ENCODE results near the gene PRKCE. TPM values are rescaled to one million over a fixed set of nuclear protein-coding genes. Genes with fewer than 3 reads are reported as not detected.

The PRKCE gene
- total RNA-seq, 2 donors from 2014 or later = 7.3 to 20.8 TPM

- 36 to 48% methylated on average over 5 of the region's 5 CpGs for WGBS, 2 donors
- peaks cover 51% of the 10 kb centered on the region for H3K4me1 ChIP-seq
- intact Hi-C loops (cut with DNase I) = no loop called here
- no peaks in the 10 kb centered on the region for H3K36me3 ChIP-seq (replicated peaks in 1 of 2; ENCODE audit: insufficient read depth in 1 of 2, low read depth in 2 of 2)
- H3K9me3 ChIP-seq = no peaks in the 10 kb centered on the region
- H3K27me3 ChIP-seq = no peaks in the 10 kb centered on the region
- peak; percentile 8 for ATAC-seq
- peak overlapping the region; percentile 69 to 91 (median 86) for H3K27ac ChIP-seq
- H3K4me3 ChIP-seq = no peak overlapping the region
- peak in 3 of 4 donors; percentile 20 to 42 (median 22) for DNase-seq
- TF ChIP-seq POLR2A (IDR thresholded peaks at IDR 0.05) = no peak
- TF ChIP-seq, protein P1, sequence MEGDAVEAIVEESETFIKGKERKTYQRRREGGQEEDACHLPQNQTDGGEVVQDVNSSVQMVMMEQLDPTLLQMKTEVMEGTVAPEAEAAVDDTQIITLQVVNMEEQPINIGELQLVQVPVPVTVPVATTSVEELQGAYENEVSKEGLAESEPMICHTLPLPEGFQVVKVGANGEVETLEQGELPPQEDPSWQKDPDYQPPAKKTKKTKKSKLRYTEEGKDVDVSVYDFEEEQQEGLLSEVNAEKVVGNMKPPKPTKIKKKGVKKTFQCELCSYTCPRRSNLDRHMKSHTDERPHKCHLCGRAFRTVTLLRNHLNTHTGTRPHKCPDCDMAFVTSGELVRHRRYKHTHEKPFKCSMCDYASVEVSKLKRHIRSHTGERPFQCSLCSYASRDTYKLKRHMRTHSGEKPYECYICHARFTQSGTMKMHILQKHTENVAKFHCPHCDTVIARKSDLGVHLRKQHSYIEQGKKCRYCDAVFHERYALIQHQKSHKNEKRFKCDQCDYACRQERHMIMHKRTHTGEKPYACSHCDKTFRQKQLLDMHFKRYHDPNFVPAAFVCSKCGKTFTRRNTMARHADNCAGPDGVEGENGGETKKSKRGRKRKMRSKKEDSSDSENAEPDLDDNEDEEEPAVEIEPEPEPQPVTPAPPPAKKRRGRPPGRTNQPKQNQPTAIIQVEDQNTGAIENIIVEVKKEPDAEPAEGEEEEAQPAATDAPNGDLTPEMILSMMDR (IDR thresholded peaks at IDR 0.05) = no peak
Measured at GRCh38 chr2:45676088-45676487, 24.6 kb downstream of the PRKCE start.

- H3K27ac ChIP-seq = no peak overlapping the region
- ATAC-seq (no peak), DNase-seq (no peak)
- TF ChIP-seq, protein P1 (IDR thresholded peaks at IDR 0.05) = no peak
- TF ChIP-seq POLR2A (IDR thresholded peaks at IDR 0.05) = no peak
- intact Hi-C loops (cut with DNase I) = no loop called here
- H3K27me3 ChIP-seq = no peaks in the 10 kb centered on the region
- H3K4me3 ChIP-seq = no peak overlapping the region
- no peaks in the 10 kb centered on the region for H3K36me3 ChIP-seq (replicated peaks in 1 of 2; ENCODE audit: insufficient read depth in 1 of 2, low read depth in 2 of 2)
- H3K9me3 ChIP-seq = no peaks in the 10 kb centered on the region
- peaks cover 51% of the 10 kb centered on the region for H3K4me1 ChIP-seq
- WGBS, 2 donors = 73 to 82% methylated on average over 4 of the region's 4 CpGs
Measured at GRCh38 chr2:45678791-45679348, 27.4 kb downstream of the PRKCE start.

- Histone ChIP-seq H3K4me1 (peaks cover 42% of the 10 kb centered on the region), H3K36me3 (replicated peaks in 1 of 2; ENCODE audit: insufficient read depth in 1 of 2, low read depth in 2 of 2) (no peaks in the 10 kb centered on the region), H3K4me3 (no peak overlapping the region), H3K9me3 (no peaks in the 10 kb centered on the region), H3K27me3 (no peaks in the 10 kb centered on the region), H3K27ac (peak overlapping the region in 1 of 4 donors; percentile 8)
- no peak for ATAC-seq
- TF ChIP-seq POLR2A (IDR thresholded peaks at IDR 0.05) = no peak
- TF ChIP-seq, protein P1 (IDR thresholded peaks at IDR 0.05) = no peak
- intact Hi-C loops (cut with DNase I) = no loop called here
- 21 to 39% methylated on average over 6 of the region's 6 CpGs for whole genome bisulfite sequencing, 2 donors
- no peak for DNase-seq
Measured at GRCh38 chr2:45680351-45680967, 29.0 kb downstream of the PRKCE start.

GRCh38 chr2:45681675-45682074, 30.2 kb downstream of the PRKCE start:
- WGBS, 2 donors = 82 to 84% methylated on average over 3 of the region's 3 CpGs

More at GRCh38 chr2:45681675-45682074, 30.2 kb downstream of the PRKCE start:
- no peak overlapping the region for H3K4me3 ChIP-seq
- TF ChIP-seq POLR2A (IDR thresholded peaks at IDR 0.05) = no peak
- TF ChIP-seq, protein P1 (IDR thresholded peaks at IDR 0.05) = no peak
- no peak overlapping the region for H3K27ac ChIP-seq
- no peaks in the 10 kb centered on the region for H3K9me3 ChIP-seq
- no peaks in the 10 kb centered on the region for H3K36me3 ChIP-seq (replicated peaks in 1 of 2; ENCODE audit: insufficient read depth in 1 of 2, low read depth in 2 of 2)
- intact Hi-C loops (cut with DNase I) = no loop called here
- H3K27me3 ChIP-seq = no peaks in the 10 kb centered on the region
- DNase-seq (peak in 2 of 4 donors; percentile 39), ATAC-seq (peak; percentile 59)
- peaks cover 30% of the 10 kb centered on the region for H3K4me1 ChIP-seq

All from body of pancreas (tissue), 4 donors.